ENCODE data around the gene HSPA5.

Gene HSPA5

GRCh38 chr9:125189361-125190289, 51.5 kb downstream of the HSPA5 start, which contains the start of gene PPP6C:
TSS of gene PPP6C (minus strand) at chr9:125189803. CDS start at chr9:125189718, 85 bp downstream.
- peak; percentile 96 for DNase-seq (ENCODE audit: low spot score)

- DNase-seq (ENCODE audit: low spot score), result no peak
Measured at GRCh38 chr9:125189011-125189360, 52.2 kb downstream of the HSPA5 start.
